Measurements from ENCODE around the gene KRT85. TPM values are rescaled to one million over a fixed set of nuclear protein-coding genes. Genes with fewer than 3 reads are reported as not detected.

Gene KRT85
- total and polyA plus RNA-seq, 2 of the 4 experiments (the other 2 are of a cell fraction), result not detected

DNA sequence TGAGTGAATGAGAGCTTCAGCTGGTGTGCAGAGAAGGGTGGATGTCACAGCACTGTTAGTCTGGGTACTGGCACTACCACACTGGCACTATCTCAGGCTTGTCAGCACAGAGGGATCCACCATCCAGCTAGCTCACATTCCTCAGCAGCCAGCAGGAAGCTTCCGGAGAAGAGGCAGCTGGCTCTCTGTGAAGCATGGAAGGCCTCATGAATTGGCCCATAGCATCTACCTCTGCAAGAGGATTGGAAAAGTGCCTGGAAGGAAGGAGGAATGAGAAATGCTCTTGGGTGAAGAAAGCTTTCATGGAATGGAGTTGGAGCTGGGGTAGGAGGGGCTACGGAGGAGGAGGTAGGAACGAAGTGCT is 56.0 kb downstream of the KRT85 start:
- DNase-seq, result no peak

More for the DNA sequence above, 56.0 kb downstream of the KRT85 start:
- no peak overlapping the region for H3K23ac ChIP-seq (ENCODE audit: low read depth, low read length)
- H3K36me3 ChIP-seq (ENCODE audit: control insufficient read depth, insufficient read depth, low read length), result no peaks in the 10 kb centered on the region
- no peak overlapping the region for H2BK20ac ChIP-seq (ENCODE audit: low read depth, low read length)
- H4K20me1 ChIP-seq (ENCODE audit: insufficient read depth, low read length), result no peaks in the 10 kb centered on the region
- CTCF ChIA-PET, result interaction anchor here (0.8 to 1.1 kb wide), 2 partner anchors 17 to 285 kb away, joined by 3 to 4 read pairs; no protein-coding TSS in a partner anchor
- H4K8ac ChIP-seq (ENCODE audit: low read depth in 2 of 2, low read length in 2 of 2), result no peak overlapping the region
- no CpG with 5 or more reads among the region's 3 CpGs for WGBS, 2 experiments (ENCODE audit: extremely low coverage in 2 of 2, insufficient read length in 1 of 2)
- H3K79me1 ChIP-seq (ENCODE audit: low read depth in 1 of 2, low read length in 2 of 2), result no peaks in the 10 kb centered on the region
- peaks cover 72% of the 10 kb centered on the region for H3K27me3 ChIP-seq (ENCODE audit: control insufficient read depth, insufficient read depth, low read length)
- no peak overlapping the region for H2BK15ac ChIP-seq (ENCODE audit: low read depth, low read length)
- no peak overlapping the region for H4K91ac ChIP-seq (ENCODE audit: insufficient read depth, low read depth, low read length)
- H3K4ac ChIP-seq (ENCODE audit: low read depth, low read length), result no peak overlapping the region
- H3K9ac ChIP-seq (ENCODE audit: low read depth, low read length), result no peak overlapping the region
- in situ Hi-C loops (cut with MboI; ENCODE audit: low sequenced_read_pairs), result no loop called here
- H3K4me2 ChIP-seq (ENCODE audit: low read depth, low read length), result no peak overlapping the region
- no peaks in the 10 kb centered on the region; the same call in 1 of the 2 replicates for H3K9me1 ChIP-seq (ENCODE audit: insufficient read depth, low read length)
- peak; percentile 9; the same call in 1 of the 2 replicates for ATAC-seq (ENCODE audit: low read depth)
- no peak overlapping the region for H2AFZ ChIP-seq (replicated peaks; ENCODE audit: low read length, poor library complexity)
- no peak overlapping the region for H3K56ac ChIP-seq (ENCODE audit: extremely low read depth, insufficient read depth, low read length)
- no peak overlapping the region for H3K14ac ChIP-seq (replicated peaks; ENCODE audit: low read depth, low read length)
- no peak overlapping the region for H2AK5ac ChIP-seq (ENCODE audit: low read depth, low read length)
- no peaks in the 10 kb centered on the region for H3K9me3 ChIP-seq (ENCODE audit: control insufficient read depth, insufficient read depth, low read length)
- H2AK9ac ChIP-seq (replicated peaks; ENCODE audit: low read depth, low read length, poor library complexity), result no peak overlapping the region
- no peak overlapping the region for H2BK120ac ChIP-seq (ENCODE audit: low read depth, low read length)
- no peak overlapping the region for H4K5ac ChIP-seq (ENCODE audit: low read depth, low read length)
- dilution Hi-C loops (cut with HindIII; ENCODE audit: low sequenced_read_pairs, unreplicated experiment), result no loop called here
- TF ChIP-seq, protein P1, sequence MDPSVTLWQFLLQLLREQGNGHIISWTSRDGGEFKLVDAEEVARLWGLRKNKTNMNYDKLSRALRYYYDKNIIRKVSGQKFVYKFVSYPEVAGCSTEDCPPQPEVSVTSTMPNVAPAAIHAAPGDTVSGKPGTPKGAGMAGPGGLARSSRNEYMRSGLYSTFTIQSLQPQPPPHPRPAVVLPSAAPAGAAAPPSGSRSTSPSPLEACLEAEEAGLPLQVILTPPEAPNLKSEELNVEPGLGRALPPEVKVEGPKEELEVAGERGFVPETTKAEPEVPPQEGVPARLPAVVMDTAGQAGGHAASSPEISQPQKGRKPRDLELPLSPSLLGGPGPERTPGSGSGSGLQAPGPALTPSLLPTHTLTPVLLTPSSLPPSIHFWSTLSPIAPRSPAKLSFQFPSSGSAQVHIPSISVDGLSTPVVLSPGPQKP (IDR thresholded peaks at IDR 0.05; ENCODE audit: borderline replicate concordance, low read depth, low read length), result no peak
- TF ChIP-seq SMC3 (IDR thresholded peaks at IDR 0.05; ENCODE audit: low read depth, low read length), result no peak
- no peak for TF ChIP-seq RCOR1 (IDR thresholded peaks at IDR 0.05; ENCODE audit: insufficient replicate concordance, low read length)
- no peak for TF ChIP-seq RFX5 (IDR thresholded peaks at IDR 0.05; ENCODE audit: low read depth, low read length)
- TF ChIP-seq RAD21 (IDR thresholded peaks at IDR 0.05; ENCODE audit: low read length), result no peak
- TF ChIP-seq, protein P2, sequence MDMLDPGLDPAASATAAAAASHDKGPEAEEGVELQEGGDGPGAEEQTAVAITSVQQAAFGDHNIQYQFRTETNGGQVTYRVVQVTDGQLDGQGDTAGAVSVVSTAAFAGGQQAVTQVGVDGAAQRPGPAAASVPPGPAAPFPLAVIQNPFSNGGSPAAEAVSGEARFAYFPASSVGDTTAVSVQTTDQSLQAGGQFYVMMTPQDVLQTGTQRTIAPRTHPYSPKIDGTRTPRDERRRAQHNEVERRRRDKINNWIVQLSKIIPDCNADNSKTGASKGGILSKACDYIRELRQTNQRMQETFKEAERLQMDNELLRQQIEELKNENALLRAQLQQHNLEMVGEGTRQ (IDR thresholded peaks at IDR 0.05; ENCODE audit: low read depth, low read length), result no peak
- TF ChIP-seq BHLHE40 (IDR thresholded peaks at IDR 0.05; ENCODE audit: low read depth, low read length), result no peak
- TF ChIP-seq, protein P3, sequence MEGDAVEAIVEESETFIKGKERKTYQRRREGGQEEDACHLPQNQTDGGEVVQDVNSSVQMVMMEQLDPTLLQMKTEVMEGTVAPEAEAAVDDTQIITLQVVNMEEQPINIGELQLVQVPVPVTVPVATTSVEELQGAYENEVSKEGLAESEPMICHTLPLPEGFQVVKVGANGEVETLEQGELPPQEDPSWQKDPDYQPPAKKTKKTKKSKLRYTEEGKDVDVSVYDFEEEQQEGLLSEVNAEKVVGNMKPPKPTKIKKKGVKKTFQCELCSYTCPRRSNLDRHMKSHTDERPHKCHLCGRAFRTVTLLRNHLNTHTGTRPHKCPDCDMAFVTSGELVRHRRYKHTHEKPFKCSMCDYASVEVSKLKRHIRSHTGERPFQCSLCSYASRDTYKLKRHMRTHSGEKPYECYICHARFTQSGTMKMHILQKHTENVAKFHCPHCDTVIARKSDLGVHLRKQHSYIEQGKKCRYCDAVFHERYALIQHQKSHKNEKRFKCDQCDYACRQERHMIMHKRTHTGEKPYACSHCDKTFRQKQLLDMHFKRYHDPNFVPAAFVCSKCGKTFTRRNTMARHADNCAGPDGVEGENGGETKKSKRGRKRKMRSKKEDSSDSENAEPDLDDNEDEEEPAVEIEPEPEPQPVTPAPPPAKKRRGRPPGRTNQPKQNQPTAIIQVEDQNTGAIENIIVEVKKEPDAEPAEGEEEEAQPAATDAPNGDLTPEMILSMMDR (conservative IDR thresholded peaks at IDR 0.05; ENCODE audit: low read depth, low read length), result no peak
- TF ChIP-seq CEBPB (IDR thresholded peaks at IDR 0.05; ENCODE audit: low read depth, low read length), result no peak
- no peak for TF ChIP-seq MXI1 (IDR thresholded peaks at IDR 0.05; ENCODE audit: borderline replicate concordance, low read depth, low read length)
- POLR2A ChIA-PET (ENCODE audit: unreplicated experiment), result no interaction called here
- intact Hi-C loops (cut with micrococcal nuclease), result no loop called here
- no TSS peak for BruUV-seq (replicated peaks)
- no peak overlapping the region for H3K4me3 ChIP-seq (ENCODE audit: insufficient read depth, low read depth, low read length)
- no peak overlapping the region for H3K18ac ChIP-seq (ENCODE audit: low read depth, low read length)
- no peak overlapping the region for H3K27ac ChIP-seq (ENCODE audit: insufficient read depth, low read length)
- no peak overlapping the region for H2BK5ac ChIP-seq (ENCODE audit: low read depth, low read length, poor library complexity, severe bottlenecking)
- H3K4me1 ChIP-seq (ENCODE audit: control insufficient read depth, insufficient read depth, low read length), result peaks cover 2% of the 10 kb centered on the region; the same call in 1 of the 2 replicates
